Hematopoietic multipotent progenitor cell treated with erythropoietin and hydrocortisone succinate and interleukin-3 and kit ligand, for 15 days (in vitro differentiated cells): ENCODE measurements around the gene FCRLB.
"Not testable (repeated sequence)": the region's sequence is repeated elsewhere in the genome, so short reads cannot be mapped to it uniquely, and the experiment has no call there.

Experiments used
- DNase-seq: peaks from one replicate; pipeline ENCODE4 v3.0.0-alpha.2; 2015; ENCODE audit warnings: low spot score

Gene FCRLB, protein sequence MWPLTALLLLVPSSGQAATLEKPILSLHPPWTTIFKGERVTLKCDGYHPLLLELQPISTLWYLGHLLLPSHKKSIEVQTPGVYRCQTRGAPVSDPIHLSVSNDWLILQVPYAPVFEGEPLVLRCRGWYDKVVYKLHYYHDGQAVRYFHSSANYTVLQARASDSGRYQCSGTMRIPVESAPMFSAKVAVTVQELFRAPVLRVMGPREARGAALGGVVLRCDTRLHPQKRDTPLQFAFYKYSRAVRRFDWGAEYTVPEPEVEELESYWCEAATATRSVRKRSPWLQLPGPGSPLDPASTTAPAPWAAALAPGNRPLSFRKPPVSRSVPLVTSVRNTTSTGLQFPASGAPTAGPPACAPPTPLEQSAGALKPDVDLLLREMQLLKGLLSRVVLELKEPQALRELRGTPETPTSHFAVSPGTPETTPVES

DNA sequence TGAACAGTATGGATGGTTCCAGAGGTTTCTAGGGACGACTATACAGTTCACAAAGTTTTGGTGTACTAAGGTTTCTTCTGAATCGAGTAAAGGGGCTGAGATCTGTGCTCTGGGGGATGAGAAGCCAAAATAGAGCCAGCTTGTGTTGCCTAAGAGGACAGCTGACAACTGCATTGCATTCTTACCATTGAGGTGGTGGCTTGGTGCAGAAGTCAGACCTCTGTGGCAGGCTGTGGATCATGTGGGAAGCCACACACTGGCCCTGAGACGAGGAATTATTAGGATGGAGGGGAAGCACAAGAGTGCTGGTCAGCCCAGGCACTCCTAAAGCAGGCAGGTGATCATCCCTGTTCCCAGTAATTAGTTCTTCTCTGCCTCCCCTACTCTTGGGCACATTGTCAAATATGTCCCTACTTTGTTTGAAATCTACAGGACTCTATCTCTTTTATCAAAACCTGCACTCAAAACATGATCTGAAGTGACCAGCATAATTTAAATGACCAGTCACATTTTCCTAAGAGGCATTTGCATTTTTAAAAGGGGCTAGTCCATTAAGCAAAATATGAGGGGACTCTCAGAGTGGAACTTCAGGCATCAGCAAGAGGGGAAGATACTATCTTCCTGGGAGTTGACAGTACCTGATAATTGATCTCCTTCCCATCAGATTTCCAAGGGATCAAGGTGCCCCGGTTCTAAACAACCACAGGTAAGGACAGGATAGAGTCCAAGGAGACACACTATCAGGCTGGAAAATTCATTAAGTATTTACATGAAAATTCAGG is at the start of gene FCRLB:
TSS of gene FCRLB (plus strand) at position 589 of the 782 bp plus-strand sequence. CDS start 1,129 bp downstream, outside the sequence.
- no peak for DNase-seq

DNA sequence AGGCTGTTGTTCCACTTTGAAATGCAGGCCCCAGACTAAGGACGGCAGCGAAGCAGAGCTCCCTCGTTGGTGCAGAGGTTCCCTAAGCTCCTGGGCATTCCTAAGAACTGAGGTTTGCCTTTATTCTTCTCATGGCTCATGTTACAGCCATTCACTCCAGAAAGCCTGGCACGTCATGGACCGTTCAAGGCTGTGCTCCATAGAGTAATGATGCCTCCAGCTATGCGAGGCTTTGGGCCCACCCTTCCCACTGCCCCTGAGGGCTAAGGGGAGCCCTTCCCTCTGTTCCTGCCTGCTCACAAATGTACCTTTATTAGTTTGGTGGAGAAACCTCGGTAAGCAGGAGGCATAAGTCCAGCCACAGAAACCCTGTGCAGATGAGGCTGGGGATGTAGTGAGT is 47.9 kb upstream of the FCRLB start:
- DNase-seq: not testable (repeated sequence)

DNA sequence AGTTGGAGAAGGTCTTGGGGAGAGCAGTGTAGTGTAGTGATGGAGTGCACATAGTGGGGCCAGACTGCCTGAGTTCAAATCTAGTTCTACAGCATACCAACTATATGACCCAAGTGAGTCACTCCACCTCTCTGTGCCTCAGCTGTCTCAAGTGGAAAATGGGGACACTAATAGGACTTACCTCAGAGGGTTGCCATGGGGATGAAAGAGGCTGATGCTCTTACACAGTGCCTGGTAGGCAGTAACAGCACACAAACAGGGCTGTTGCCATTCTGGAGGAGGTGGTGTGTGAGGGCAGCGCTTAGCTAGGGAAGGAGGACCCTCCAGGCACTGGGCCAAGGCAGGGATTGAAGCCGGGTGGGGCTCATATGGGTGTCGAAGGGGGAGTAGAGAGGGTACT is 46.9 kb upstream of the FCRLB start:
- not testable (repeated sequence) for DNase-seq

DNA sequence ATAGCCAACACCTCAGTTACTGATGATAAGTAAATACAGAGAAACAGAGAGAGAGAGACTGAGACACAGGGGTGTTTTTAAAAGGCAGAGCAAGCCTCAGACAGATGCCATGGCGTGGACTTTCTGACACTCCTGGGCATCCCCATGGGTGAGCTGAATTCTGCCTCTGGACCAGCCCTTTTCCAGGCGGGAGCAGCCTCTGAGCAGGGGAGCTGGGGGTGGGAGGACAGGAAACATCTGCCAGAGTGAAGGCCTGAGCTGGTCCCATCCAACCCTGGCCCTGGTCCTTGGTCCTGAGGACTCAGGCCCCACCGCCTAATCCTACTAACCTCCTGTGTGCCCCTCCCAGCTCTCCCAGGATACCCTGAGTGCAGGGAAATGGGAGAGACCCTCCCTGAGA is 46.4 kb upstream of the FCRLB start:
- DNase-seq: not testable (repeated sequence)

DNA sequence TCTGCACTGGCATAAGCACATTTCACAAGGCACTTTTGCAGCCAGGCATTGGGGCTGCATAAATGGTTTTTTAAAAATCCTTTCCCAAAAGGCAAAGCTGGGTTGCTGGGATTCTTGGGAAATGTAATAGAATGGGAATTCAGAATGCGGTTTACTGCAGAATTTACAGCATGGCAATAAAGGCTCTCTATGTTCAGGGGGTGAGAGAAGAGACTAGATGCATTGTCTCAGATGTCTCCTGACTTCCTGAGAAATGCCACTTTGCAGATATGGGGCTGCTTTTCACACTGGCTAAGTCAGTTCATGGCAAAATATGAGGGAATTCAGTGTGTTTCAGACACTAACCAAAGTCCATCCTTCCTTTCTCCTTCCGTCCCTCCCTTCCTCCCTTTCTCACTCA is 44.9 kb upstream of the FCRLB start:
- DNase-seq: no peak

DNA sequence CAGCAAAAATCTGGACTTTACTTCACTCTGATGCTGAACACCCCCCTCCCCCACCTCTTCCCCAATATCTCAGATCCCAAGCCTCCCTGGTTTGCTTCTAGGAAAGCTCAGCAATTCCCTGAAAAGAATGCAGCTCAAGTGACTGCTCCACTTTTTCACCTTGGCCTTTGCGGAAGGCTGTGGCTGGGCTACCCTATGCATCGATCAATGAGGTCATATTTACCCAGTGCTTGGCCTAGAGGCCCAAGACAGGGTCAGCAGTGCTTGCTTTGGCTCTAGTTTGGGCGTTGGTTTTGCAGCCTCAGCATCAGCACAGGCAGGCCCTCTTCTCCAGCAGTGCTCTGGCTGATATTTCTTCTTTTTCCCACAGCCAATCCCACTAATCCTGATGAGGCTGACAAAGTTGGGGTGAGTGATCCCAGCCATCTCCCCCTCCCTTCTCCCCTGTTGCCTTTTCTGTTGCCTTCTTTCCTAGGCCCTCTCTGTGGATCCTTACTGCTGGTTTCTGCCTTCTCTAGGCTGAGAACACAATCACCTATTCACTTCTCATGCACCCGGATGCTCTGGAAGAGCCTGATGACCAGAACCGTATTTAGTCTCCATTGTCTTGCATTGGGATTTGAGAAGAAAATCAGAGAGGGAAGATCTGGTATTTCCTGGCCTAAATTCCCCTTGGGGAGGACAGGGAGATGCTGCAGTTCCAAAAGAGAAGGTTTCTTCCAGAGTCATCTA is 44.2 kb upstream of the FCRLB start:
- no peak for DNase-seq

DNA sequence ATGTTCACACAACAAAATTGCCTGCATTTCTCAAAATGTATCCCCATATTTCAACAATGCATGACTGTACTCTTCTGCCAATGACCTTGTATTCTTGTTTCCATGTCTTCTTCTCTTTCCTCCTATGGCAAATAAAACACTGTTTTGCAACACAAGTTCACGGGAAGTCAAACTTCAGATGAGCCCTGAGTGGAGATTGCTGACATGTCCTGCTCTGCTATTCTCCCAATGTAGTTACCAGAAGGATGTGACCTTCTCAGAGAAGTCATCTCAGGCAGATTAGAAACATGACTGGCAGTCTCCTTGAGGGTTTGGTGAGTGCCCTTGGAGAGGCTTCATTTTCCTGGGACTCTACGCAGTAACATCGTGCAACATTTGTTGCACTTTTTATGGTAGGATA is 42.8 kb upstream of the FCRLB start:
- DNase-seq: no peak

DNA sequence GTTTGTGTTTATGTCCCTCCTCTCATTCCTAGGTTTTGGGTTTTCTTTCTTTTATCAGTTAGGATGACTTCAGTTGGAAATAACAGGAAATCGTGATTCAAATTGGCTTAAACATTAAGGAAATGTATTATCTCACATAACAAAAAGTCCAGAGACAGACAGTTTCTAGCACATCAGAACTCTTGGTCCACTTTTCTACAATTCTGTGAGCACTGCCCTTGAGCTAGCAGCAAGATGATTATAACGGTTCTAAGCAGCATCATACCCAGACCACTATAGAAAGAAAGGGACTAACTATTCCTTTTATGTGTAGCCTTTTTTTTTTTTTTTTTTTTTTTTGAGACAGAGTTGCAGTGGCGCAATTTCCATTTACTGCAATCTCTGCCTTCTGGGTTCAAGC is 39.5 kb upstream of the FCRLB start:
- no peak for DNase-seq

DNA sequence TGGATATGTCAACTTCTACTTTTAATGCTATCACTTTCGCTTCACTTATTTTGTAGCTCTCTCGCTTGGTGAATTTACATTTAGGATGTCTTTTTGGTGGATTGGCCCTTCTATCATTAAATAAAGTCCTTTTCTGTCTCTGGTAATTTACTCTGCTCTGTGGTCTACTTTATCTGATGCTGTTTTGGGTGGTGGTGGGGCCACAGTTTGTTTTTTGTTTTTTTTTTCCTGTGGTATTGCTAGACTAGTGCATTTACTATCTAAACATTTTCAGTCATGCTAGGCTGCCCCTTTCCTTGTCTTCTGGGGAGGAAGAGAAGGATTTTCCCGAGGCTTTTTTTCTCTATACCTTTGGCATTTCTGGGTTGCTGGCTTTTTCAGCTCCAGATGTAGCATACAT is 32.4 kb upstream of the FCRLB start:
- no peak for DNase-seq

DNA sequence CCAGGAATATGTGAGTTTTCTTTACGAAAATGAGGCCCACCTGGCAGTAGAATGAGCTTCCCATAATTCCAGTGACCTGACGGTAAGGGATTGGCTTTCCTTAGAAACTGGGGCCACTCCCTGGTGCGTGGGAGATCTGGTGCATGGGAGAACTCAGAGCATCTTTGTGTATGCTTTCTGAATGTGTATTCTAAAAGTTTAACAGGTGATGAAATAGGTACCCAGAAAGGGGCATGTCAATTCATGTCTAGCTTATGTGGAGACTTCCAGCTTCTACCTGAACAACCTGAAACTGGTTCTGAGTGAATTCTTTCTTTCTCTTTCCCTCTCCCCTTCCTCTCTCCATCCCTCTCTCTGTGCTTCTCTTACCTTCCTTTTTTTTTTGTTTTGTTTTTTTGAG is 29.5 kb upstream of the FCRLB start:
- DNase-seq: no peak

DNA sequence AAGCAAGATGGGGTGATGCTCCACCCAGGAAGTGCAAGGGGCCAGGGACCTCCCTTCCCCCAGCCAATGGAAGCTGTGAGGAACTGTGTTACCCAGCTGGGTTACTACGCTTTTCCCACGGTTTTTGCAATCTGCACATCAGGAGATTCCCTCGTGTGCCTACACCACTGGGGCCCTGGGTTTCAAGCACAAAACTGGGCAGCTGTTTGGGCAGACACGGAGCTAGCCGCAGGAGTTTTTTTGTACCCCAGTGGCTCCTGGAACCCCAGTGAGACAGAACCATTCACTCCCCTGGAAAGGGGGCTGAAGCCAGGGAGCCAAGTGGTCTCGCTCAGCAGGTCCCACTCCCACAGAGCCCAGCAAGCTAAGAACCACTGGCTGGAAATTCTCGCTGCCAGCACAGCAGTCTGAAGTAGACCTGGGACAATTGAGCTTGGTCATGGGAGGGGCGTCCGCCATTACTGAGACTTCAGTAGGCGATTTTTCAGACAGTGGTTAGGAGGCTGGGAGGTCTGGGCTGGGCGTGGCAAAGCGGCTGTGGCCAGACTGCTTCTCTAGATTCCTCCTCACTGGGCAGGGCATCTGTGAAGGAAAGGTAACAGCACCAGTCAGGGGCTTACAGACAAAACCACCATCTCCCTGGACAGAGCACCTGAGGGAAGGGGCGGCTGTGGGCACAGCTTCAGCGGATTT is 28.2 kb upstream of the FCRLB start:
- DNase-seq: not testable (repeated sequence)

DNA sequence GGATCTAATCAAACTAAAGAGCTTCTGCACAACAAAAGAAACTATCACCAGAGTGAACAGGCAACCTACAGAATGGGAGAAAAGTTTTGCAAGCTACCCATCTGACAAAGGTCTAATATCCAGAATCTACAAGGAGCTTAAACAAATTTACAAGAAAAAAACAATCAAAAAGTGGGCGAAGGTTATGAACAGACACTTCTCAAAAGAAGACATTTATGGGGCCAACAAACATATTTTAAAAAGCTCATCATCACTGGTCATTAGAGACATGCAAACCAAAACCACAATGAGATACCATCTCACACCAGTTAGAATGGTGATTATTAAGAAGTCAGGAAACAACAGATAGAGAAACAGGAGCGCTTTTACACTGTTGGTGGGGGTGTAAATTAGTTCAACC is 23.0 kb upstream of the FCRLB start:
- DNase-seq: not testable (repeated sequence)

DNA sequence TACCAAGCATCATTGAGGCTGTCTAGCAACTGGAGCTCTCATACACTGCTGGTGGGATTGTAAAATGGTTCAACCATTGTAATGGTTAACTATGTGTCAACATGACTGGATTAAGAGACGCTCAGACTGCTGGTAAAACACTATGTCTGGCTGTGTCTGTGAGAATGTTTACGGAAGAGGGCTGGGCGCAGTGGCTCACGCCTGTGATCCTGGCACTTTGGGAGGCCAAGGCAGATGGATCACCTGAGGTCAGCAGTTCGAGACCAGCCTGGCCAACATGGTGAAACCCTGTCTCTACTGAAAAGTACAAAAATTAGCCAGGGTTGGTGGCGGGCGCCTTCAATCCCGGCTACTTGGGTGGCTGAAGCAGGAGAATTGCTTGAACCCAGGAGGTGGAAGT is 19.1 kb upstream of the FCRLB start:
- DNase-seq: no peak

DNA sequence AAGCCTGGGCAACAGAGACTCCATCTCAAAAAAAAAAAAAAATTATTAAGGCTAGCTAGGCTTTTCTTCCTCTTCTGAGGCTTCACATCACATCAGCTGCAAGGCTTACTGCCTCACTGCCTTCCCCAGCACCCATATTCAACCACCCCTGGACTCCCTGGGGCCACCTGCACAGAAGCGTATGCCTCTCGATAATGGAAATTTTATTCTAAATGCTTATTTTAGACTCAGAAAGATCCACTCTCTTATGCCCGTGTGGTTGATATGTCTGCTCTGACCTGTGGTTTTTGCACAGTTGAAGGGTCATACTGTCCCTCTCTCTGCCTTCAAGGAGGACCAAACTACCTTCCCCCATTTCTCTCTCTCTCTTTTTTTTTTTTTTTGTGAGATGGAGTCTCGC is 15.8 kb upstream of the FCRLB start:
- DNase-seq: no peak

DNA sequence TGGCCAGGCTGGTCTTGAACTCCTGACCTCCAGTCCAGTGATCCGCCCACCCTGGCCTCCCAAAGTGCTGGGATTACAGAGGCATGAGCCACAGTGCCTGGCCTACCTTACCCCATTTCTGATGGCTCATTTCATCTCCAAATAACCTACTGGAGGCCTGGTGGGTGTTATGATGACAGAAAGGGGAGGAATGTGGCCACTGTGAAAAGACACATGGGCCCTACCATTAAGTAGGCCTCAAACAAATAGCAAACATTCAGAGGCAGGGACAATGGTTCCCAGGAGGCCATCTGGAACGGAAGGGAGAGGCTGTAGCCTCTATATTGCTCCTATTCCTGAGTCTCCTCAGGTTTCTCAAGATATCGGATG is 15.2 kb upstream of the FCRLB start:
- DNase-seq: no peak

DNA sequence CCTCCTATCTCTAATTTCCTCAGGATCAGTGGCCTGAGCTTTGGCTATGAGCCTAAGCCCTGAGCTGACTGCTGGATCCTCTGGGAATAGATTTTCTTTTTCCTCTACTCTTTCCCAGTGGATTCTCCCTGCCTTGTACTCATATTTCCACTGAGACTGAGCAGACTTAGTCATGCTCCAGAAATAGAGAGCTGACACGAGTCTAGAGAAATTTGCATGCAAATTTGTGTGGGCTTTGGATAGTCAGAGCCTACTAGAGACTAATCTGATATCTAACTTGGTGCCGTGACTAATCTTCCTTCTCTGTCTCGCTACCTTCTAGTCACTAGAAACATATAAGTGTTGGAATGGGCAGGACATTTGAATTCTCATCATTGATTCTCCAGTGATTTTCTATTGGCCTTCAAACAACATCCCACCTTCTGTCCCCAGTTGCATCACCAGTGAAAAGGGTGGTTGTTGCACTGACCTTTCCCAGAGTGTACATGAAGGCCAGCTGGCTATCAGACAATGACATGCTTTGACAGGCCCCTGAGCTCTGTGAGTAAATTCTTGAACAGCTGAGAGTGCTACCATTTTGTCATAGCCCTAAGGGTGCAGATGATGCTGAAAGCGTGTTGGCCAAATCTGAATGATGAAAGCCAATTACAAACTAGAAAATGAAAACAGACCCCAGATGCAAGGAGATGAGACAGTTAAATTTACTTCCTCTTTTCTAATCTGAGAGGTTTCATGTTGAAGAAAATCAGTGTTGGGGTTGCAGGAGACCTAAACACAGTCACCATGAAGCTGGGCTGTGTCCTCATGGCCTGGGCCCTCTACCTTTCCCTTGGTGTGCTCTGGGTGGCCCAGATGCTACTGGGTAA is 14.6 kb upstream of the FCRLB start, which contains the start of gene FCRLA:
TSS of gene FCRLA (plus strand) at position 748 of the 866 bp plus-strand sequence. CDS start at position 784, 36 bp downstream.
- DNase-seq: no peak

DNA sequence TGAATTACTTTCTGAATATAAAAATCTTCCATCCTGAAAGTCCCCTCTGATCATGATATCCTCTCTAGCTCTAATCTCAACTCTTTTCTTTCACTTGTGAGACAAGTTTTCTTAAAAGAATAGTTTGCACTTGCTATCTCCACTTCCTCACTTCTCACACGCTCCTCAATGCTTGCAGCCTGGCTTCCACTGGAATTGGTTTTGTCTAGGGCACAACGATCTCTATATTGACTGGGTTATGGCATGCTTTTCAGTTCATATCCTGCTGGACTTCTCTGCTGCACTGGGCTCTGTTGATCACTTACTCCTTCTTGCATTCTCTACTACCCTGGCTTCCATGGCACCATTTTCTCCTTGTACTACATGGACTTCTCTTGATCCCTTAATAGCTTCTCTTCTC is 13.8 kb upstream of the FCRLB start:
- DNase-seq: no peak

DNA sequence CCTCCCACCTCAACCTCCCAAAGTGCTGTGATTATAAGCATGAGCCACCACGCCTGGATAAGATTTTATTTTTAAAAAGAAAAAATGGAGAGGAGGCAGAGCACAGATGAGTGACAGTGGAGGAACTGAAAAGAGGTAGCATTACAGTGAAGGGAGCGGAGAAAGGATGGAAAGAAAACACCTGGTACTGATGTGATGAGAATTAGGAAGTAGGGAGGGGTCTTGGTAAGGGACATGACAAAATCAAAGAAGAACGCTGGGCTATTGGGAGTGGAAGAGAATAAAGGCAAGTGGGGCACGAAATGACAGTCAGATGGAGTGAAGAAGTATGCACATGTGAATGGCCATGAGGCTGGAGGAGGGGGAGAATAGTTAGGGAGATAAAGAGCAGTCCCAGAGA is 12.0 kb upstream of the FCRLB start:
- no peak for DNase-seq

DNA sequence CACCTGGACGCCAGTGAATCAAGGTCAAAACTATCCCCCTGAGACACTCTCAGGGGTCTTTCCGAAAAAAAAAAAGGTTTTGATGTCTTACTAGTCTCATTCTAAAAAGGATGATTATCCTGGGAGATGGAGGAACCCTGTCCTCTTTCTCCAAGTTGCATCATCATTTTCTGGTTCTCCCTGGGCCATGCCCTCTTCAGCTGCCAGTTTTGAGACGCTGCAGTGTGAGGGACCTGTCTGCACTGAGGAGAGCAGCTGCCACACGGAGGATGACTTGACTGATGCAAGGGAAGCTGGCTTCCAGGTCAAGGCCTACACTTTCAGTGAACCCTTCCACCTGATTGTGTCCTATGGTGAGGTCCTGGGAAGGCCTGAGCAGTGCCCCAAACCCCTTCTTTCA is 10.8 kb upstream of the FCRLB start:
- DNase-seq: no peak

DNA sequence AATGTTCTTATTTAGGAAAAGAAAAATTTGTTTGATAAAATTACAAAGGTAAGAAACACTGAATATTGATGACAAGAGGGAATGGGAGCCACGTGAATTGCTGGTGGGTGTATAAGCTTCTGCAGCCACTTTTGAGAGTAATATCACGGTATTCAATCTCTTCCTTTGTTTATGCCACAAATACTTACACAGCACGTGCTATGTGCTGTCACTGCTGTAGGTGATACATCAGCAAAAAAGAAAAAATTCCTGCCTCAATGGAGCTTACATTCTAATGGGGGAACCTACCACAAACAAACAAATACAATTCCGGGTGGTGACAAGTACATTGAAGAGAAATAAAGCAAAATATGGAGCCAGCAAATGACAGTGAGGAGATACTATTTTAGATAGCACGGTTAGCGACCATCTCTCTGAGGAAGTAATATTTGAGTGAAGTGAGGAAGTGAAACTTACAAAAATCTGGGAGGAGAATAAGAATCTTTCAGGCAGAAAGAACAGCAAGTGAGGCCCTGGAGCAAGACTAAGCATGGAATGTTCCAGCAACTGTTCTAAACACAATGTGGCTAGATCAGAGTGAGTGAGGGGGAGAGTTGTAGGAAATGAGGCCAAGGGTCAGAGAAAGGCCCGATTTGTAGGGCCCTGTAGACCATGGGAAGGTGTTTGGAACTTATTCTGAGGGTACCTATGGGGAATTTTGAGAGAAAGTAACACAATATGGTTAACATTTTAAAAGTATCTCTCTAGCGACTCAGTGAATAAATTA is 2.6 kb upstream of the FCRLB start:
- no peak for DNase-seq

DNA sequence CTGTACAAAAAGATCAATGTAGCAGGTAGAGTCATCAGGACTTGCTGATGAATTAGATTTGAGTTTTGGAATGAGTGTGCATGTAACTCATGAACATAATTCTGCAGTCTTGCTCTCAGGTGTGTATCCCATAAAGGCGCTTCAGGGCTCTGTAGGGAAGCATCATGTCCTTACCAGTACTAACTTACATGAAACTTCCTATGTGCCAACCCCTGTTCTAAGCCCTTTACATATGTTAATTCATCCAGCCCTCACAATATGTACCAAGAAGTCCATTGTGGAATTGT is 2.1 kb upstream of the FCRLB start:
- DNase-seq: no peak
